H1 (cell line): Measurements from ENCODE around the gene SGPP2. TPM values are rescaled to one million over a fixed set of nuclear protein-coding genes. Genes with fewer than 3 reads are reported as not detected.

Experiments
- CTCF ChIA-PET: fragments of 300-600 bp; sonication (Branson Sonifier 250); formaldehyde crosslinking; loops from one replicate; lab custom pipeline; 2021; ENCODE audit not compliant: partially characterized antibody; lab: Charles Lee
- POLR2A ChIA-PET: fragments of 300-600 bp; sonication (Branson Sonifier 250); formaldehyde crosslinking; loops from one replicate; lab custom pipeline; 2021; ENCODE audit warnings: inconsistent platforms; ENCODE audit not compliant: partially characterized antibody; lab: Charles Lee
- DNase-seq, 2 experiments: peaks; one replicate each; pipeline versions ENCODE4 v3.0.0 to v3.0.0-alpha.2; 2010 to 2022; ENCODE audit warnings: low spot score in 2 of 2, low read depth in 1 of 2, mixed read lengths in 1 of 2
- FAIRE-seq: peaks from 2 replicates; lab custom pipeline; 2011; peaks lifted over from hg19 to GRCh38; lab: Jason Lieb, UNC
- H2AFZ ChIP-seq: 2 replicates; pipeline ENCODE4 v1.8.1; 2012; ENCODE audit warnings: low read length, inconsistent platforms
- H2AK5ac ChIP-seq: 2 replicates; pipeline ENCODE4 v1.6.1; 2013; ENCODE audit warnings: low read depth, low read length
- H2BK120ac ChIP-seq: replicated peaks from 2 replicates; pipeline ENCODE3; 2013; ENCODE audit warnings: low read depth, low read length, inconsistent platforms
- H2BK12ac ChIP-seq: 2 replicates; pipeline ENCODE4 v1.6.1; 2013; ENCODE audit warnings: low read depth, low read length
- H2BK15ac ChIP-seq: 2 replicates; pipeline ENCODE4 v1.6.1; 2013; ENCODE audit warnings: low read length
- H2BK20ac ChIP-seq: 2 replicates; pipeline ENCODE4 v1.6.1; 2013; ENCODE audit warnings: low read length
- H2BK5ac ChIP-seq: 2 replicates; pipeline ENCODE4 v1.6.1; 2013; ENCODE audit warnings: low read depth, low read length
- H3K14ac ChIP-seq: 2 replicates; pipeline ENCODE4 v1.6.1; 2013; ENCODE audit warnings: inconsistent platforms; ENCODE audit not compliant: insufficient read length
- H3K18ac ChIP-seq: 2 replicates; pipeline ENCODE4 v1.6.1; 2013; ENCODE audit warnings: low read length; ENCODE audit errors: extremely low read depth
- H3K23ac ChIP-seq: 2 replicates; pipeline ENCODE4 v1.6.1; 2013; ENCODE audit warnings: inconsistent platforms; ENCODE audit not compliant: insufficient read length
- H3K23me2 ChIP-seq: 2 replicates; pipeline ENCODE4 v1.6.1; 2013; ENCODE audit warnings: low read depth, low read length
- H3K27ac ChIP-seq: 2 replicates; pipeline ENCODE4 v1.6.1; 2011; ENCODE audit warnings: low read depth, low read length, inconsistent platforms
- H3K27me3 ChIP-seq, 4 experiments: replicated peaks in 1 of 4; 1 replicate in 1 of 4; 2 replicates in 3 of 4; pipeline versions ENCODE4 v1.6.1 to v1.8.1; 2011 to 2013; ENCODE audit warnings: low read length in 3 of 4, mild to moderate bottlenecking in 3 of 4, inconsistent platforms in 2 of 4, mixed read lengths in 2 of 4, moderate library complexity in 1 of 4; ENCODE audit not compliant: control insufficient read depth in 3 of 4, insufficient read depth in 3 of 4; ENCODE audit errors: extremely low read depth in 1 of 4
- H3K36me3 ChIP-seq, 4 experiments: 2 replicates each; pipeline versions ENCODE4 v1.6.1 to v1.8.1; 2011 to 2013; ENCODE audit warnings: mild to moderate bottlenecking in 4 of 4, low read length in 3 of 4, moderate library complexity in 2 of 4, control low read depth in 1 of 4, inconsistent platforms in 1 of 4; ENCODE audit not compliant: insufficient read depth in 4 of 4, control insufficient read depth in 2 of 4
- H3K4ac ChIP-seq: replicated peaks from 2 replicates; pipeline ENCODE3; 2013; ENCODE audit warnings: low read length, low read depth, mixed read lengths, inconsistent platforms; ENCODE audit not compliant: insufficient read length
- H3K4me1 ChIP-seq, 4 experiments: replicated peaks in 1 of 4; 1 replicate in 1 of 4; 2 replicates in 3 of 4; pipeline versions ENCODE4 v1.6.1 to v1.8.1; 2011 to 2013; ENCODE audit warnings: low read length in 3 of 4, inconsistent platforms in 2 of 4, mixed read lengths in 1 of 4; ENCODE audit not compliant: insufficient read depth in 4 of 4, control insufficient read depth in 3 of 4
- H3K4me2 ChIP-seq, 2 experiments: 2 replicates each; pipeline versions ENCODE4 v1.6.1 to v1.8.1; 2011 to 2013; ENCODE audit warnings: low read depth in 2 of 2, low read length in 2 of 2, control low read depth in 1 of 2, inconsistent platforms in 1 of 2, mild to moderate bottlenecking in 1 of 2; ENCODE audit not compliant: insufficient read depth in 1 of 2
- H3K4me3 ChIP-seq, 4 experiments: fragments of 200-600, 300-600 bp in 1 of 4; sonication (generic), shearing (Covaris generic), sonication (Bioruptor Twin) in 1 of 4; 2 replicates each; pipeline versions ENCODE4 v1.5.1 to v1.8.1; 2011 to 2016; ENCODE audit warnings: low read length in 4 of 4, low read depth in 3 of 4, control low read depth in 2 of 4, inconsistent platforms in 2 of 4, mild to moderate bottlenecking in 2 of 4, mixed read lengths in 1 of 4, moderate library complexity in 1 of 4; ENCODE audit not compliant: insufficient read depth in 2 of 4; ENCODE audit errors: extremely low read depth in 1 of 4
- H3K56ac ChIP-seq: replicated peaks from 2 replicates; pipeline ENCODE3; 2013; ENCODE audit warnings: low read depth, mild to moderate bottlenecking, mixed read lengths, low read length, inconsistent platforms; ENCODE audit not compliant: insufficient read length
- H3K79me1 ChIP-seq: 2 replicates; pipeline ENCODE4 v1.6.1; 2013; ENCODE audit warnings: low read depth, low read length, control low read depth
- H3K79me2 ChIP-seq, 2 experiments: 2 replicates each; pipeline versions ENCODE4 v1.6.1 to v1.8.1; 2012 to 2013; ENCODE audit warnings: low read length in 2 of 2, mild to moderate bottlenecking in 2 of 2, inconsistent platforms in 1 of 2; ENCODE audit not compliant: insufficient read depth in 2 of 2, control insufficient read depth in 1 of 2
- H3K9ac ChIP-seq, 4 experiments: replicated peaks in 1 of 4; 1 replicate in 1 of 4; 2 replicates in 3 of 4; pipeline versions ENCODE4 v1.6.1 to v1.8.1; 2011 to 2013; ENCODE audit warnings: low read depth in 3 of 4, low read length in 3 of 4, control low read depth in 2 of 4, mild to moderate bottlenecking in 2 of 4, moderate library complexity in 2 of 4, inconsistent platforms in 1 of 4; ENCODE audit errors: extremely low read depth in 1 of 4
- H3K9me3 ChIP-seq, 2 experiments: 2 replicates each; pipeline versions ENCODE4 v1.6.1 to v1.8.1; 2012 to 2013; ENCODE audit warnings: mild to moderate bottlenecking in 2 of 2, moderate library complexity in 2 of 2, control low read depth in 1 of 2, inconsistent platforms in 1 of 2, low read depth in 1 of 2, low read length in 1 of 2, mixed read lengths in 1 of 2; ENCODE audit not compliant: insufficient read depth in 2 of 2
- H4K20me1 ChIP-seq, 2 experiments: replicated peaks in 1 of 2; 2 replicates each; pipeline versions ENCODE3 to v1.8.1; 2011 to 2013; ENCODE audit warnings: inconsistent platforms in 2 of 2, low read length in 2 of 2, mild to moderate bottlenecking in 1 of 2; ENCODE audit not compliant: insufficient read depth in 2 of 2, control insufficient read depth in 1 of 2
- H4K5ac ChIP-seq: 2 replicates; pipeline ENCODE4 v1.6.1; 2013; ENCODE audit warnings: low read length, low read depth, mixed read lengths, inconsistent platforms; ENCODE audit not compliant: insufficient read length
- H4K8ac ChIP-seq: 2 replicates; pipeline ENCODE4 v1.8.0; 2013; ENCODE audit warnings: mild to moderate bottlenecking, moderate library complexity, low read length, inconsistent platforms; ENCODE audit not compliant: insufficient read depth; ENCODE audit errors: extremely low read depth
- H4K91ac ChIP-seq: replicated peaks from 2 replicates; pipeline ENCODE3; 2013; ENCODE audit warnings: low read length, mixed read lengths, inconsistent platforms; ENCODE audit not compliant: insufficient read length
- BCL11A ChIP-seq, 2 experiments: IDR thresholded peaks; one replicate each; pipeline ENCODE4 v1.6.1; 2011; ENCODE audit warnings: low read depth in 2 of 2, low read length in 2 of 2, mild to moderate bottlenecking in 2 of 2
- EZH2 ChIP-seq: fragments of 200-600 bp; sonication (generic); IDR thresholded peaks from 2 replicates; pipeline ENCODE4 v1.7.1; 2012; ENCODE audit warnings: low read depth, mild to moderate bottlenecking, moderate library complexity, low read length, inconsistent platforms; ENCODE audit not compliant: severe bottlenecking
- HDAC6 ChIP-seq: IDR thresholded peaks from one replicate; pipeline ENCODE4 v1.7.1; 2012; ENCODE audit warnings: low read depth, mild to moderate bottlenecking, inconsistent platforms, low read length, moderate library complexity
- KDM1A ChIP-seq: fragments of 200-600, 300-600 bp; sonication (generic); IDR thresholded peaks from 2 replicates; pipeline ENCODE4 v1.7.1; 2016; ENCODE audit warnings: mild to moderate bottlenecking, low read length, borderline replicate concordance
- PHF8 ChIP-seq: fragments of 200-600 bp; sonication (generic); conservative IDR thresholded peaks from 2 replicates; pipeline ENCODE4 v1.7.1; 2012; ENCODE audit warnings: low read depth, mild to moderate bottlenecking, inconsistent platforms, low read length, moderate library complexity
- POU5F1 ChIP-seq: IDR thresholded peaks from 2 replicates; pipeline ENCODE4 v1.6.1; 2011; ENCODE audit warnings: low read depth, mild to moderate bottlenecking, low read length, moderate library complexity
- RAD21 ChIP-seq, 2 experiments: IDR thresholded peaks in 1 of 2; conservative IDR thresholded peaks in 1 of 2; 2 replicates each; pipeline ENCODE4 v1.6.1; 2011; ENCODE audit warnings: low read depth in 2 of 2, low read length in 2 of 2, improper control_type of control experiment in 1 of 2, inconsistent platforms in 1 of 2, mild to moderate bottlenecking in 1 of 2, moderate library complexity in 1 of 2
- RBBP5 ChIP-seq: IDR thresholded peaks from 2 replicates; pipeline ENCODE4 v1.7.1; 2012; ENCODE audit warnings: low read depth, mild to moderate bottlenecking, inconsistent platforms, low read length, moderate library complexity, borderline replicate concordance
- SIX5 ChIP-seq: IDR thresholded peaks from 2 replicates; pipeline ENCODE4 v1.6.1; 2011; ENCODE audit warnings: mild to moderate bottlenecking, low read depth, low read length
- SUZ12 ChIP-seq: fragments of 200-600 bp; sonication (generic); IDR thresholded peaks from 2 replicates; pipeline ENCODE4 v1.6.1; 2012; ENCODE audit warnings: mild to moderate bottlenecking, inconsistent platforms, low read length, moderate library complexity, mixed read lengths
- TCF12 ChIP-seq: IDR thresholded peaks from 2 replicates; pipeline ENCODE4 v1.6.1; 2011; ENCODE audit warnings: low read depth, mild to moderate bottlenecking, low read length
- ZNF274 ChIP-seq: IDR thresholded peaks from 2 replicates; pipeline ENCODE4 v1.7.0; 2012; ENCODE audit warnings: low read length, borderline replicate concordance; ENCODE audit errors: extremely low read depth
- WGBS, 2 experiments: shearing (Covaris generic) in 1 of 2; methylation state at CpG; one replicate each; pipeline versions ENCODE4 v1.1.6 to v1.1.7; 2013 to 2015; ENCODE audit warnings: low lambda C conversion rate in 2 of 2, mixed read lengths in 2 of 2, inconsistent platforms in 1 of 2, low coverage in 1 of 2, missing lambda C conversion rate in 1 of 2; ENCODE audit not compliant: insufficient replicate concordance in 2 of 2, insufficient coverage in 1 of 2, insufficient read length in 1 of 2; ENCODE audit errors: extremely low coverage in 1 of 2, missing lambda C conversion rate in 1 of 2; 5-methylcytosine and 5-hydroxymethylcytosine counted together
- polyA plus RNA-seq, 7 experiments: library from polyadenylated mRNA; depleted of rRNA in 3 of 7; stranded (reverse) in 5 of 7; unstranded in 2 of 7; fragments of >200 nt in 5 of 7; fragments of 200-250 nt in 2 of 7; gene quantifications; 1 replicate in 5 of 7; 2 replicates in 1 of 7; 4 replicates in 1 of 7; pipeline versions ENCODE4 v1.2.1 to v1.2.3, GENCODE V29; 2011 to 2013; ENCODE audit warnings: missing spikeins in 2 of 7, mixed read lengths in 2 of 7
- total RNA-seq: library from RNA; stranded (reverse); fragmentation: NEBNext Ultra II Directional; extraction: Animal tissue kit (Norgen Biotek cat#: 25700); gene quantifications from 2 replicates; pipeline ENCODE4 v1.2.1, GENCODE V29; 2021
- TF ChIP-seq, protein P1 (sequence below): IDR thresholded peaks from 2 replicates; pipeline ENCODE4 v1.6.1; 2012; ENCODE audit warnings: inconsistent platforms

Gene SGPP2
- total and polyA plus RNA-seq, 2 of the 8 experiments (the other 6 are each of a cell fraction or from before 2014, with no cell fraction given): 0.29 TPM; not detected in 1

DNA sequence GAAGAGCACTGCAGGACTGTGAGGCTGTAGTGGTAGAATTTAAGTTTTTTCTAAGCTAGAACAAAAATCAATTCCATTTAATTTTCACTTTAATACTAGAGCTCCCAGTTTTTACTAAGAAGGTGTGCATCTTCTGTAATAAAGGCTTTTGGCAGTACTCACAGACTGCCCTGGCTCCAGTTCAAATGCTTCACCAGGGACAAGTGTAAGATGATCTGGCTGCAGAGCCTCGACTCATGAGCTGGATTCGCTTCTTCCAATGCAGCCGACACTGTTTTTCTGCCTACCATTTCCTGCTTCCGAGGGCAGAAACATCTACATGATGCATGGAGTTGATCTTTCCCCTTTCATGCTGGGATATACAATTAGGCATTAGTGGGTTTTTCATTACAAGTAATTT lies 144.5 kb downstream of the SGPP2 start:
- no peak overlapping the region for H2BK120ac ChIP-seq
- no peak overlapping the region for H2AFZ ChIP-seq
- H3K4me3 ChIP-seq: no peak overlapping the region
- no peak overlapping the region for H3K23ac ChIP-seq
- no peak overlapping the region for H3K27ac ChIP-seq
- FAIRE-seq: no peak
- no peak for DNase-seq
- no peak overlapping the region for H2AK5ac ChIP-seq
- no peak overlapping the region for H2BK15ac ChIP-seq
- no peak for TF ChIP-seq KDM1A
- TF ChIP-seq SIX5: no peak
- TF ChIP-seq PHF8: no peak
- TF ChIP-seq SUZ12: no peak
- TF ChIP-seq EZH2: no peak
- no peak for TF ChIP-seq RAD21 (IDR thresholded peaks at IDR 0.05 in 1 of 2, conservative IDR thresholded peaks at IDR 0.05 in 1 of 2; ENCODE audit: low read depth in 2 of 2, low read length in 2 of 2)
- TF ChIP-seq HDAC6: no peak
- TF ChIP-seq ZNF274: no peak
- no peak for TF ChIP-seq RBBP5
- no peak for TF ChIP-seq POU5F1
- no peak for TF ChIP-seq BCL11A (IDR thresholded peaks at IDR 0.05; ENCODE audit: low read depth in 2 of 2, low read length in 2 of 2)
- TF ChIP-seq, protein P1, sequence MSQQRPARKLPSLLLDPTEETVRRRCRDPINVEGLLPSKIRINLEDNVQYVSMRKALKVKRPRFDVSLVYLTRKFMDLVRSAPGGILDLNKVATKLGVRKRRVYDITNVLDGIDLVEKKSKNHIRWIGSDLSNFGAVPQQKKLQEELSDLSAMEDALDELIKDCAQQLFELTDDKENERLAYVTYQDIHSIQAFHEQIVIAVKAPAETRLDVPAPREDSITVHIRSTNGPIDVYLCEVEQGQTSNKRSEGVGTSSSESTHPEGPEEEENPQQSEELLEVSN: no peak
- no peak for TF ChIP-seq TCF12
- H4K5ac ChIP-seq: no peak overlapping the region
- no peak overlapping the region for H3K9ac ChIP-seq
- ChIA-PET CTCF (interaction anchor here (0.8 to 1.1 kb wide), 2 partner anchors 251 to 516 kb away, joined by 4 read pairs; no protein-coding TSS in a partner anchor), POLR2A (interaction anchor here (0.9 kb wide), 1 partner anchor 31 kb away, joined by 4 read pairs; no protein-coding TSS in a partner anchor)
- H2BK5ac ChIP-seq: no peak overlapping the region
- no peaks in the 10 kb centered on the region for H3K79me1 ChIP-seq
- H3K9me3 ChIP-seq: no peaks in the 10 kb centered on the region
- no peaks in the 10 kb centered on the region for H4K20me1 ChIP-seq
- no peak overlapping the region for H4K8ac ChIP-seq
- H3K27me3 ChIP-seq: peaks cover 0 to 1% (median 0%) of the 10 kb centered on the region in 4 experiments; a peak in 1 of 7 replicates
- peaks cover 0 to 14% (median 8%) of the 10 kb centered on the region in 4 experiments; a peak in 5 of 8 replicates for H3K36me3 ChIP-seq
- no peak overlapping the region for H3K56ac ChIP-seq
- H4K91ac ChIP-seq: no peak overlapping the region
- H3K18ac ChIP-seq: no peak overlapping the region
- H2BK12ac ChIP-seq: no peak overlapping the region
- H3K79me2 ChIP-seq: no peaks in the 10 kb centered on the region
- no peak overlapping the region for H3K14ac ChIP-seq
- no peak overlapping the region for H2BK20ac ChIP-seq
- no peaks in the 10 kb centered on the region for H3K4me1 ChIP-seq
- H3K4me2 ChIP-seq: no peak overlapping the region
- no peaks in the 10 kb centered on the region for H3K23me2 ChIP-seq
- no peak overlapping the region for H3K4ac ChIP-seq
- WGBS, 2 experiments: 92% methylated on average over 4 of the region's 4 CpGs; no CpG with 5 or more reads in 1 of the 2 experiments
